GM19438 (cell line): ENCODE results near the gene MS4A4E.
"Not testable (repeated sequence)": the region's sequence is repeated elsewhere in the genome, so short reads cannot be mapped to it uniquely, and the experiment has no call there.

ENCODE experiments used
- ATAC-seq: cut with Tn5 transposase; IDR thresholded peaks from one replicate; pipeline ENCODE4 v1.9.1; 2021; ENCODE audit warnings: low read depth; ENCODE audit not compliant: unreplicated experiment

The MS4A4E gene

GRCh38 chr11:60242740-60243239, at the start of gene MS4A4E:
TSS of gene MS4A4E (minus strand) at chr11:60243137. CDS start at chr11:60230055, 13,082 bp downstream.
- no peak for ATAC-seq

GRCh38 chr11:60292145-60292544, 49.2 kb upstream of the MS4A4E start:
- no peak for ATAC-seq

DNA sequence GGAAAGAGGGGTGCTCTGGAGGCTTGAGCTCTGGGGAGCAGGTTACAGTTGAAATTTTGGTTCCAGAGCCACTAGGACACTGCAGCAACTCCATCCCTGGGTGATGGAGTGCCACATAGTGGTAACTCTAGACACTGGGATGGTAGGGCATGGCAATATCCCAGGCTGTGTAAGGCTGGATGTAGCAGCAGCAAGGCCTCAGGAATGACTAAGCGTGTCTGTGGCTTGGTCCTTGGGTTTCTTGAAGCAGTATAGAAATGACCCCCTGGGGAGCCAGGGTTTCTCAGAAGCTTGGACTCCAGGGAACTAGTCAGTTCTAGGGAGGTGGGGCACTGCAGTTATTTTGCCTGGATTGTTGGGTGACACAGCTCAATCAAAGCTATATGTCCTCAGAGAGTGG, 45.6 kb upstream of the MS4A4E start:
- no peak for ATAC-seq

- ATAC-seq: not testable (repeated sequence)
Observed at GRCh38 chr11:60285411-60286126, 42.6 kb upstream of the MS4A4E start.

- no peak for ATAC-seq
Observed at GRCh38 chr11:60282286-60282685, 39.3 kb upstream of the MS4A4E start.

DNA sequence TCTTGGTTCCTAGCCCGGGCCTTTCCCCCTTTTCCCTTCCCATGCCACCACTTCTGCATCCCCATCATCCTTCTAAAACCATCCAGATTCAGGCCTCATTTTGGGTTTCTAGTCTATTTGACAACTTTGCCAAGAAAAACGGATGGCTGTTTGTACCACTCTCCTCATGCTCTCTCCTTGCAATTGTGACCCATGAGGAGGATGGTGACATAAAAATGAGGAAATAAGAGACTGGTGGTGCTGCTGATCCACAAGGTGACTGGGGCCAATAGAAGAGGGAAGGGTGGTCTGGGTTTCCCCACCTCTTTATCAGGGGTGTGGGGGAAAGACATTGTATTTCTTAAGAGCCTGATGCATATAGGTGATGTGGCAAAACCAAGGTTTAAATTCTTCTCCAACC, 38.5 kb upstream of the MS4A4E start:
- ATAC-seq: no peak

- ATAC-seq: no peak
Observed at GRCh38 chr11:60280412-60280811, 37.5 kb upstream of the MS4A4E start, which contains the start of gene MS4A4A. TSS of gene MS4A4A (plus strand) at chr11:60280666. CDS start at chr11:60280676, 10 bp downstream.

DNA sequence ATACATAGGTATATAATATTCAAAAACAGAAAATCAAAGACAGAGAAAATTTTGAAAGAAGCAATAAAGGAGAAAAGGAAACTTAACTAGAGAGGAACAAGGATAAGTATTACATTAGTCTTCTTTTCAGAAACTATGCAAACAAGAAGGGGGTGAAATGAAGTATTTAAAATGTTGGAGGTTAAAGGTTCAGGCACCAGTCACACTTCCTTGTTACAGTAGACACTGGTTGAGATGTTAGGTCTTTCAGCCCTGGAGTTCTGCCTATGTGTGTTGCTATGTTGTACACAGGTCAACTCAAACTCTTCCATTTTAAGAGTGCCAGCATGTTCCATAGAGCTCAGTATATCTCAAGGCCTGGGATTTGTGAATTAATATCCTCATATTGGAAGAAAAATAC, 31.5 kb upstream of the MS4A4E start:
- ATAC-seq: no peak

DNA sequence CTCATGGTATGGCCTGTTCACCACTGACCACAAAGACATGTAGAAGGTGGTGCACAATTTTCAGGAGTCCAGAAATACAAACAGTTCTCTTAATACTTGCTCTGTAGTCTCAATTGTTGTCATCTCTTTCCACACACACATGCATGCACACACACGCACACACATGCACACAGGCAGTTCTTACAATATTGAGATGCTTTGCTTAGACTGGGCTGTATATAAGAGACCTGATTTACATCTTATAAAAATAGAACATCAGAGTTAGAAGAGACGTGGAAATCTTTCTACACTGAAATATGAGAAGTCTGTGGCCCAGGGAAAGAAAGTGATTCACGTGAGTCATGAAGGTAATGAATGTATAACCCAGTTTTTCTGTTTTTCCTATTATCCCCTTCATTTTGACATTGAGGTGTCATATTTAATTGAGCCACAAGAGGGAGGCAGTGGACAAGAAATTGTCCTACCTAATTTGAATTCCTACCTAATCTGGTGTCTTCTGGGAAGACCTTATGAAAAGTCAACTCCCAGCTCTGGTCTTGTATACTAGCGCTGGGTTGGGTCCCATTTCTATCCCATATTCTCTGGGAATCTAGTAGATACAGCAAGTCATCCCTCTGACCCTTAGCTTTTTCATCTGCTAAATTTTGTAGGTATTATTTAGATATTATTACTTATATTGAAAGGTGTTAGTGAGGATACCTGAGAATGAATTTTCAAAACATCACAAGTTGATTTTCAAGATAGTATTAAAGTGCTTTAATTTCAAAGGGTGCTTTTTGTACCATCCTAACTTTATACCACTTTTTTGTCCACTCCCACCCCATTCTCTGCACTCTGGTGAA, 22.7 kb upstream of the MS4A4E start:
- no peak for ATAC-seq

DNA sequence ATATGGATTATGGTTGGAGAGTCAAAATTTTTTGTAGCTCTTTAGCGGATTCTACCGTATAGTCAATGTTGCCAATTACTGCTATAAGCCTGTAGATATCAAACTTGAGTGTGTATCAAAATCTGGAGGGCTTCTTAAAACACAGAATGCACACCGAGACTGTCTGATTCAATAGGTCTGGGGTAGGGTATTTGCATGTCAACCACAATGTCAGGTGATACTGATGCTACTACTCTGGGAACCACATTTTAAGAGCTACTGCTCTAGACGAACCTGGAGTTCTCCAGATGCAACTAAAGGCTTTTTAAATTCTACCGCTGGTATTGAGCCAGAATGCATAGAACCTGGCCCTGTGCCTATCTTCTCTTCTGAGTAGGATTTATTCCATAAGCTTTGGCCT, 21.7 kb upstream of the MS4A4E start:
- no peak for ATAC-seq

DNA sequence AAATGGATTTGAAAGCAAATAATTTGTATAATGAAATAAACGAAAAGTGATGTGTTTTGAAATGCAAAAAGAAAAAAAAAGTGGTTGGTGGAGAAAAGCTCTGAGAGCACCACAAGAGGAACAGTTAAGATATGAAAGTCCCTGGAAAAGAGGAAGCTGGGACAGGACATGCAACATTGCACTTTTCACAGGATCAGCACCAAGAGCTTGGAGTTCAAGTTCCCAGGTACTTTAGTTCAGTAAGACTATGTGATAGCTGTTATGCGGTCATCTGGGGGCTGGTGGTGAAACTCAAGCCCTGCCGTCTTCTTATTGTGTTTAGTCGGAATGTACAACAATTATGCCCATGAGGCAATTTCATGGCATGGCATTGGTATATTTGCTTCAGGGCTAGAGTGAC, 20.5 kb upstream of the MS4A4E start:
- no peak for ATAC-seq

DNA sequence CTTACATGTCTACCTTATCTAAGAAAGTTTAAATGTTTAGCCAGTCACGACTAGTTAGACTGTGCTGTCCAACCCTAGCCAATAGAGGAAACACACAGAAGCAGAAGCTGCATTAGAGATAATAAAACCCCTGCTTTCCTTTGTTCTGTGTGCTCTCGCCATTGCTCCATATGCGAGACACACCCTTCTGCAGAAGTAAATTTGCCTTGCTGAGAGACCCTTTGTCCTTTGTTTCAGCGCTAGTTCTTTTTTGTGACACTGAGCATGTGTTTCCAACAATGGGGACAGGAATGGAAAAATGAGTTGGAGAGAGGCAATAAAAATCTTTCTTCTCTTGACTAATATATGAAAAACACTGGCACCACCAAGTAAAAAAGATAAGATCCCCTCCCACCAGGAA, 18.1 kb upstream of the MS4A4E start:
- ATAC-seq: no peak

- no peak for ATAC-seq
Observed at GRCh38 chr11:60257956-60258722, 15.2 kb upstream of the MS4A4E start.

DNA sequence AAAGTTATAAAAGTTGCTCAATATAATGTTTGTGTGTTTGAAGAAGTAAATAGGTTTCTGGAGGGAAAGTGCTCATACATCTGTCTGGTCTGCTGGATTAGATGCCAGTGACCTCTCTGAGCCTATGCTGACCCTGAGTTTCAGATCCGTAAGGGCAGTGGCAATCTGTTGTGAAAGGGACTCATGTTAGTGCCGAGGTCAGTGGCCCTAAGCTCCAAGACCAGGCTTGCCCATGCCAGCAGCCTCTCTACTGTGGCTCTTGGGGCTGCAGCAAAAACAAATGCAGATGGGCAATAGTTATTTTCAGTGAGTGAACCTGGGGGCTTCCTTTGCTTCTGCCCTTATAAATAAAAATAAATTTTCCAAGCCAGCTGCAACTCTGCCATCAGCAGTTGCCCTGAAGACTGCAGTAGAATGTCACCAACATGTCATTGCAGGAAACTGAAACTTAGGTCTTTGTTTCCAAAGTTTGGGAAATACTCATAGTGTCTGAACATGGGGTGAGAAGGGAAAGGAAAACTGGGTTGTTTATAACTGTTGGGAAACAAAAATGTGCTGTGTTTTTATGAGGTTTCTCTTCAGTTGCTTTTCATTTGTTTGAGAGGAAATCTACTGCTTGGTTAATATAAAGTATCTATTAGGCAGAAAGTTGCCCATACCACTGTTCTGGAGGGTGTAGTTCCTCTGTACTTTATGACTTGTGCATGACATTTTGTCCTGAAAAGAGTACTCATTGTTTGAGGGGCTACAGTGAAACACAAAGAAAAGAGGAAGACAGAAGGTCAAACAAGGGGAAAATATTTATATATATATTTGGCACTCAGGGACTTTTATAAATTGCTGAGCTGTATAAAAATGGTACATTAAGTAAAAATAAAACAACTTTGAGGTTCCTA, 9.5 kb upstream of the MS4A4E start:
- ATAC-seq: no peak

DNA sequence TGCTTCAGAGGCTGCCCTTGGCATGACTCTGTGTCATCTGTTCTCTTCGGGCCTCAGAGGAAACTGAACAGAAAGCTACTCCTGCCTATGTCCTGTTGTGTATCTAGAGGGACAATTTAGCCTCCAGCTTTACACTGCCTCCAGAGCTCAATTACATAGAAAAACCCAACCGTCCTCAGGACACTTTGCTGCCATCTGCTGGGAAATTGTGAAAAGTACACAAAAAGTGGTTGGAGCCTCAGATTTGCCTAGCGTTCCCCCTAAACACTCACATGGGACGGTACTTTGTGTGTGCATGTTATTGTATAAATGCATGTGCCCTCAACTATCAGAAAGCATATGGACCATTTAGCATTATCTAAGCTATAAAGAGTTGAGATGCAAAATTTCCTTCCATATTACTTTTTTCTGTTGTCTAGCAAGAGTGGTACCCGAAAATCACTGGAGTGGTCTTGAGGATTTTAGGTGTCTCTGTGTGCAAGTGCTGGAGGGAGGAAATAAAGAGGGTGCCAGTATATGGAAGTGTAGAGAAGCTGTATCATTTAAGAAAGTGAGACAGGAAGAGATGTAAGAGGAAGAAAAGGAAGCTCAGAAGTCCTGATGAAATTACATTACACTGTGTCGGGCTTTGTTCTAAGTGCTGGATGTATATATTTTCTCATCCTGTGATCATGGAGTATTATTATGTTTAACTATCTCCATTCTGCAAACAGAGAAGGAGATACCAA, 8.7 kb upstream of the MS4A4E start:
- no peak for ATAC-seq

- no peak for ATAC-seq
Observed at GRCh38 chr11:60241786-60242185, 1.2 kb downstream of the MS4A4E start.

- no peak for ATAC-seq
Observed at GRCh38 chr11:60240662-60241061, 2.3 kb downstream of the MS4A4E start.

GRCh38 chr11:60235321-60235720, 7.6 kb downstream of the MS4A4E start:
- ATAC-seq: no peak

DNA sequence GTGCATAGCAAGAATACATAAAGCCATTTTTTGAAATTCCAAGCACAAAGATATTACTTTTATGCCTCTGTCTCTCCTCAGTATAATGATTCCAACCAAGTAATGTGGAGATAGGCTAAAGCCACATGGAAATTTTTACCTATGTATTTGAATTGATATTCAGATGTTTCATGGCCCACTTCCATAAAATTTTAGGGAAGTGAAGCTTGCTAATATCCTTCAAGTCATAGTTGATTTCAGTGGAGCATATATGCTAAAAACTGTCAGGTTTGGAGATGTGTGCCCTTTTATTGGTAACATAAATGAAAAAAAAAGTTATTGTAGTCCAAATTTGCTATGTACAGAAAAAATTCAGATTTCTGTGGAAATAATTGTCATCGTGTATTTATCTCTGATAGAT, 12.3 kb downstream of the MS4A4E start:
- ATAC-seq: no peak
